ENCODE measurements around the gene KCNH5.

The KCNH5 gene

DNA sequence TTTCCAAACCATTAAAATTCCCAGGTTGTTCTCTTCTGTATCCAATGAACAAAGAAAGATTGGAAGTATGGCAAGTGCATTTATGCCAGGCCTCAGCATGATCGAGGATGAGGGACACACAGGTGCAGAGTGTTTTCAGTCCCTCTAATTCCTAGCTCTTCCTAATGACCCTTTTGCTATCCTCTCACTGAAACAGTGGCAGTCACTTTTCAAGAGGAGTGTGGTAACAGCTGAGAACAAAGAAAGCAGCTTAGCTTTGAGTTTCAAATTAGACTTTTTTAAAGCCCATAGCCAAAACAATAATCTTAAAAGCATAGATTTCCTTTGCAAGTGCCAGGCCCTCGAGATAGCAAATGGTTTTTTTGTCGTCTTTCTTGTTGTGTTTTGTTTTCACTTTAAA lies 110.8 kb downstream of the KCNH5 start:
- Histone ChIP-seq H3K9ac (ENCODE audit: low read length) (no peak overlapping the region), H3K4me3 (ENCODE audit: low read depth in 1 of 2, low read length in 2 of 2) (no peak overlapping the region), H3K9me3 (ENCODE audit: low read length) (no peaks in the 10 kb centered on the region), H3K27me3 (ENCODE audit: control insufficient read depth in 1 of 2, insufficient read depth in 2 of 2, low read length in 2 of 2) (no peaks in the 10 kb centered on the region), H3K36me3 (ENCODE audit: insufficient read depth, low read length) (no peaks in the 10 kb centered on the region), H3K4me1 (ENCODE audit: insufficient read depth, low read length) (no peaks in the 10 kb centered on the region), H3K27ac (ENCODE audit: low read depth, low read length) (no peak overlapping the region)

DNA sequence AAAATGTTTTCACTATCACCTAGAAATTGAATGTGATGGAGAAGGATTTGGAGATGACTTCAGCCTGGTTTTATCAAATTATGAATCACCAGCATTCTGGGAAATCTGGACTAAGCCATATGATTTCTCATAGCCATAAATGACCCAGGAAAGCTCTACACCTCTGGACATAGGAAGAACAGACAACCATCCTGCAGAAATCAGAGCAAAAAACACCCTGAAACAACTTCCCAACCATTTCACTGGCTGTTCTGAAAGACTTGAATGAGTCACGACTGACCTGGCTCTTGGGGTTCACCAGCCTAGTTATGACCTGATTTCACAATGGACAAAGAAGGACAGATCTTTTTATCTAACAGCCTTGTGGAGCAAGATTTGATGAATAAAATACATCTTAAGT lies 123.8 kb downstream of the KCNH5 start:
- Histone ChIP-seq H3K9ac (ENCODE audit: low read length) (no peak overlapping the region), H3K4me1 (ENCODE audit: insufficient read depth, low read length) (no peaks in the 10 kb centered on the region), H3K4me3 (ENCODE audit: low read depth in 1 of 2, low read length in 2 of 2) (no peak overlapping the region), H3K27me3 (ENCODE audit: control insufficient read depth in 1 of 2, insufficient read depth in 2 of 2, low read length in 2 of 2) (no peaks in the 10 kb centered on the region), H3K27ac (ENCODE audit: low read depth, low read length) (no peak overlapping the region), H3K36me3 (ENCODE audit: insufficient read depth, low read length) (no peaks in the 10 kb centered on the region), H3K9me3 (ENCODE audit: low read length) (no peaks in the 10 kb centered on the region)

DNA sequence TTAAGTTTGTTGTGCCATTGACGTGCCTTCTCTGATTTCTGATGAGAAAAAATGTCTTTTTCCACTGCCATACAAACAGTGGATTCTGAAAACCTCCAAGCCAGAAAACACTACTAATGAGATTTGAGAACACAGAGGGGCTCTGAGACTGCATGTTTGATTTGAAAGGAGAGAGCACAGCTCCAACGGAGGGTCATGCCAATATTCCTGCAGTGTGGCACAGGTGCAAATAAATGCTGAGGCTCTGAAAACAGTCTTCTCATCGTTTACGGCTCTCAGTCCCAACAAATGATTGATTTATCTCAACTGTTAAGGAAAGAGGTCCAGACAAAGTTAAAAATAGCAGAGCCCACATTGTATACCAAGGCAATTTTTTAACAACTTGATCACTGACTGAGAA lies 128.7 kb downstream of the KCNH5 start:
- Histone ChIP-seq H3K9ac (ENCODE audit: low read length) (no peak overlapping the region), H3K27ac (ENCODE audit: low read depth, low read length) (no peak overlapping the region), H3K36me3 (ENCODE audit: insufficient read depth, low read length) (no peaks in the 10 kb centered on the region), H3K4me3 (ENCODE audit: low read depth in 1 of 2, low read length in 2 of 2) (no peak overlapping the region), H3K9me3 (ENCODE audit: low read length) (no peaks in the 10 kb centered on the region), H3K4me1 (ENCODE audit: insufficient read depth, low read length) (no peaks in the 10 kb centered on the region), H3K27me3 (ENCODE audit: control insufficient read depth in 1 of 2, insufficient read depth in 2 of 2, low read length in 2 of 2) (no peaks in the 10 kb centered on the region)

DNA sequence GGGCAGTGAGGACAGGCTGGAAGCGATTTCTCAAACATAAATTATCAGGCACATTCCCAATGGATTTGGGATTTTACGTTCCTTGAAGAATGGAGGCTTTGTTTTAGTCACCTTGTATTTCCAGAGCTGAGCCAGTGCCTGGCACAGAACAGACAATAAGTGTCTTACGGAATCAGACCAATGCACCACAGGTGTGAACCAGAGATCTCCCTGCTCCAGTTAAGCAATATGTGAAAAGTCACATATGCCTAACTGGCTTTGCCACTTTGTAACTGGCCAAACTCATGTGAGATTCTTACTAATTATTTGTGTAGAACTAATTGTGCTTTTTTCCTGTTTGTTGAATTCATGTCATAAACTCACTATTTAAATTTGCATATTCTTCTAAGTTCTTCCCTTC lies 130.4 kb downstream of the KCNH5 start:
- H3K4me3 ChIP-seq (ENCODE audit: low read depth in 1 of 2, low read length in 2 of 2): no peak overlapping the region
- H3K36me3 ChIP-seq (ENCODE audit: insufficient read depth, low read length): no peaks in the 10 kb centered on the region
- H3K9ac ChIP-seq (ENCODE audit: low read length): no peak overlapping the region
- no peak overlapping the region for H3K27ac ChIP-seq (ENCODE audit: low read depth, low read length)
- H3K9me3 ChIP-seq (ENCODE audit: low read length): no peaks in the 10 kb centered on the region
- H3K4me1 ChIP-seq (ENCODE audit: insufficient read depth, low read length): no peaks in the 10 kb centered on the region
- H3K27me3 ChIP-seq (ENCODE audit: control insufficient read depth in 1 of 2, insufficient read depth in 2 of 2, low read length in 2 of 2): no peaks in the 10 kb centered on the region

DNA sequence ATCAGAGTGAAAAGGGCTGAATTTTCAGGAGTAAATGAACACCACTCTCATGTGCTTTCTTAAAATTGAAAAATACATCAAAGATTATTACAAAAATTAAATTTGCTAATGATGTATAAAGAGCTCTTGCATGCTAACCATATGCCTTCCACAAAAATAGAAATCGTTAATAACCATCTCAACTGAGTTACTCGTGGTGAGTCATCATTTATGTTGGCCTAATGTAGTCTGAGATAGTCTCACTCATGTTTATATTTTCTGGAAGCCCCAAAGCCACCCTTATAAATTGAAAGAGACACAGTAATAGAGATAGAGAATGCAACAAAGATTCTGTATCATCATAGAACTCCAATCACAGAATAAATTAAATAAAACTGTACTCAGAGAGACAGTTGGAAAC lies 131.2 kb downstream of the KCNH5 start:
- Histone ChIP-seq H3K9ac (ENCODE audit: low read length) (no peak overlapping the region), H3K4me1 (ENCODE audit: insufficient read depth, low read length) (no peaks in the 10 kb centered on the region), H3K27ac (ENCODE audit: low read depth, low read length) (no peak overlapping the region), H3K4me3 (ENCODE audit: low read depth in 1 of 2, low read length in 2 of 2) (no peak overlapping the region), H3K9me3 (ENCODE audit: low read length) (no peaks in the 10 kb centered on the region), H3K36me3 (ENCODE audit: insufficient read depth, low read length) (no peaks in the 10 kb centered on the region), H3K27me3 (ENCODE audit: control insufficient read depth in 1 of 2, insufficient read depth in 2 of 2, low read length in 2 of 2) (no peaks in the 10 kb centered on the region)

DNA sequence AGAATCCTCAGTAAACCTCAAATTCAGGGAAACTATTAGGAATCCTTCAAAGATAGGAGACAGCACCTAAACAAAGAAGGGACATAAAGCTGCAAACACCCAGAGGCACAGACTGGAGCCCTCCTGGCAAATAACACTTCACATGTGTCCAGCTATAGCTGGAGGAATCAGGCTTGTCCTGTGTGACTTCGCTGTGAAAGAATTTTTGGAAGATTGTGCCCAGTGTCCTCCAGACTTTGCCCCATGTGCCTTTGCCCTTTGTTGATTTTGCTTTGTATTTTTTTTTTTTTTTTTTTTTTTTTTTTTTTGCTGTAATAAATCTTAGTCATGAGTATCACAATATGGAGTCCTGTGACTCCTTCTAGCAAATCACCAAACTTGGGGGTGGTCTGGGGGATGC lies 136.8 kb downstream of the KCNH5 start:
- Histone ChIP-seq H3K36me3 (ENCODE audit: insufficient read depth, low read length) (no peaks in the 10 kb centered on the region), H3K9ac (ENCODE audit: low read length) (no peak overlapping the region), H3K27ac (ENCODE audit: low read depth, low read length) (no peak overlapping the region), H3K4me1 (ENCODE audit: insufficient read depth, low read length) (no peaks in the 10 kb centered on the region), H3K9me3 (ENCODE audit: low read length) (no peaks in the 10 kb centered on the region), H3K4me3 (ENCODE audit: low read depth in 1 of 2, low read length in 2 of 2) (no peak overlapping the region), H3K27me3 (ENCODE audit: control insufficient read depth in 1 of 2, insufficient read depth in 2 of 2, low read length in 2 of 2) (no peaks in the 10 kb centered on the region)

DNA sequence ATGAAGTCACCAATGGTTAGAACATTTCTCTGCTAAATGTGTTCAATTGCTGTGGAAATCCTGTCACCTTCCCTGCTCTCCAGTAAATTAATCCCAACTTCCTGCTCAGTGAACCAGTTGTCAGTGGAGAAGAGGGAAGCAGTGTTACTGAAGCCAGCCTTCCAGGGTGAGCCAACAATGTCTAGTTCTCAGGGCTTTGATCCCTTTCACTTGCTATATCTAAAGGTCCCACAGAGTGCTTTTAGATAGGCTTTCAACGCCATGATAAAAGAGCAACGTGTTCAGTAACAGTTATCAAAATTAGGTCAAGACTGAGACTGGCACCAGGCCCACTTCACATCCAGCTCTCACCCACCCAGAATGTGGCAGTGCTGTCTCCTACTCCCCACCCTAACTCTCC lies 139.7 kb downstream of the KCNH5 start:
- Histone ChIP-seq H3K4me3 (ENCODE audit: low read depth in 1 of 2, low read length in 2 of 2) (no peak overlapping the region), H3K36me3 (ENCODE audit: insufficient read depth, low read length) (no peaks in the 10 kb centered on the region), H3K27ac (ENCODE audit: low read depth, low read length) (no peak overlapping the region), H3K27me3 (ENCODE audit: control insufficient read depth in 1 of 2, insufficient read depth in 2 of 2, low read length in 2 of 2) (no peaks in the 10 kb centered on the region), H3K9me3 (ENCODE audit: low read length) (no peaks in the 10 kb centered on the region), H3K4me1 (ENCODE audit: insufficient read depth, low read length) (no peaks in the 10 kb centered on the region), H3K9ac (ENCODE audit: low read length) (no peak overlapping the region)

DNA sequence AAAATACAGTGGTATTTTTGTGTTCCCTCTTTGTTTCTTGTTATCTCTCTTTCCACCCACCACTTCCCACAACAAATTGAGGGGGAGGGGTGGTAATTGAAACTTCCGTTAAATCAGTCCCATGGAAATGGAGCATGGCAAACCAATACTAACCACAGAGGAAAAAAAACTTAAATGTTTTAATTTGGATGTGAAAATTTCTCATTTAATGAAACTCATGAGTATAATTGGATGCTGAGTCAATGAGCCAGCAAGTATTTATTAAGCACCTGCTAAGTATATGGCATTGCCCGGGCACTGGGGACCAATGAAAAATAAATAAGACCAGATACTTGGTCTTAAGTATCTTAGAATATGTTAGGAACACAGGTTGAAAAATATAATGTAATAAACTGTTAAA lies 147.5 kb downstream of the KCNH5 start:
- H3K9ac ChIP-seq (ENCODE audit: low read length): no peak overlapping the region
- no peak overlapping the region for H3K27ac ChIP-seq (ENCODE audit: low read depth, low read length)
- H3K4me3 ChIP-seq (ENCODE audit: low read depth in 1 of 2, low read length in 2 of 2): no peak overlapping the region
- H3K4me1 ChIP-seq (ENCODE audit: insufficient read depth, low read length): no peaks in the 10 kb centered on the region
- no peaks in the 10 kb centered on the region for H3K27me3 ChIP-seq (ENCODE audit: control insufficient read depth in 1 of 2, insufficient read depth in 2 of 2, low read length in 2 of 2)
- H3K9me3 ChIP-seq (ENCODE audit: low read length): no peaks in the 10 kb centered on the region
- no peaks in the 10 kb centered on the region for H3K36me3 ChIP-seq (ENCODE audit: insufficient read depth, low read length)

DNA sequence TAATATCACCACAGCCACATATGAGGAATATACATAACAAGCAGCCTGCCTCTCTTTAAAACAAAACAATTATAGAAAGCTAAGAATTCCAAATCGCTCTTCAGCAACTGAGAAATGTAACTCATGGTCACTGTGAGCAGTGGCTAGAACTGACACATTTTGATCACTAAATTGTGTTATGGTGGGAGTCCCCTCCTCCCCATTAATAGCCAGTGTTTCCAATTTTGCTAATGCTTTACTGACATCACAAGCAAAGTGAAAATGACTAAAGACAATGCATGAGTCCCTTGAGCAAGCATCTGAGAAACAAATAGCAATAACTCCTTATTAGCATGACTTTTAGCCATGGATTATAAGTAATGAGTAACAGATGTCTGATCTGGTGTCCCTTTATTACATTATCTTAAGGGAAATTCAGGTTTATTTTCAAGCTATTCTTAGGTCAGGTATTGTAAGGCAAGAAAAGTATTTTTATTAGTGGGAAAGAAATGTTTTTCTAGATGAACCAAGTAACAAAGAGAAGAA lies 148.3 kb downstream of the KCNH5 start:
- H3K4me1 ChIP-seq (ENCODE audit: insufficient read depth, low read length): no peaks in the 10 kb centered on the region
- no peaks in the 10 kb centered on the region for H3K36me3 ChIP-seq (ENCODE audit: insufficient read depth, low read length)
- no peak overlapping the region for H3K27ac ChIP-seq (ENCODE audit: low read depth, low read length)
- no peak overlapping the region for H3K4me3 ChIP-seq (ENCODE audit: low read depth in 1 of 2, low read length in 2 of 2)
- H3K27me3 ChIP-seq (ENCODE audit: control insufficient read depth in 1 of 2, insufficient read depth in 2 of 2, low read length in 2 of 2): no peaks in the 10 kb centered on the region
- H3K9me3 ChIP-seq (ENCODE audit: low read length): no peaks in the 10 kb centered on the region
- H3K9ac ChIP-seq (ENCODE audit: low read length): no peak overlapping the region

DNA sequence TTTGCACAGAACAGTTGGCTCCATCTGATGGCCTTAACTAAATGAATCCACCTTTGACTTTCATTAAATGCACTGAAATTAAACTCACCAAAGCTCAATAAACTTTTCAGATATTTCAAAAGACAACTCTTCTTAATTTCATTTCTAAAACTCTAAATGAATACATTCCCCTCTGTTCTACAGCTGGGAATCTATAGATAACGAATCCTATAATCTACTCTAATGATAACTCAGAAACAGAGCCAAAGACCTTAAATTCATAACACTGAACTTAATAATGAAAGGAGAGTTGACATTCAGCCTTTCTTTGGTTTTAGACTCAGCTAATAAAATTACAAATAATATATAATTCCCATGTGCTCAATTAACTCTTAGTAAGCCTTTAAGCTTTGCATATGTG lies 150.5 kb downstream of the KCNH5 start:
- no peak overlapping the region for H3K9ac ChIP-seq (ENCODE audit: low read length)
- no peaks in the 10 kb centered on the region for H3K27me3 ChIP-seq (ENCODE audit: control insufficient read depth in 1 of 2, insufficient read depth in 2 of 2, low read length in 2 of 2)
- H3K27ac ChIP-seq (ENCODE audit: low read depth, low read length): no peak overlapping the region
- no peaks in the 10 kb centered on the region for H3K36me3 ChIP-seq (ENCODE audit: insufficient read depth, low read length)
- H3K9me3 ChIP-seq (ENCODE audit: low read length): no peaks in the 10 kb centered on the region
- no peak overlapping the region for H3K4me3 ChIP-seq (ENCODE audit: low read depth in 1 of 2, low read length in 2 of 2)
- no peaks in the 10 kb centered on the region for H3K4me1 ChIP-seq (ENCODE audit: insufficient read depth, low read length)

DNA sequence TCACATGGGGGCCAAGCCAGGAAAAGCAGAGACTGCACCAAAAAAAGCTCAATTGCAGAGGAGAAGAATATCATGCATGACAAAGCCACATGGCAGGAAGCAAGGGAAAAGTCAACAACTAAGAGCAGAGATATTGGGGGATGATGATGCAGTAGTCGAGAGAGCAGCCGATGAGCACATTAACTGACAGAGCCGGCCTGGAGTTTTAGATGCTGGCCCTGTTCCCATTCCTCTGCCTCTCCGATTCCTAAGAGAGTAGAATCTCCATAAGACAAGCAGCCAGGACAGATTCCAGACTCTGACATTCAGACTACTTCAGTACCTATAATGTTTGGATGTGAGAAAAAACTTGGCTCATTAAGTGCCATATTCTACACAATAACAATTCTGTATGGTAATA lies 155.9 kb downstream of the KCNH5 start:
- Histone ChIP-seq H3K27ac (ENCODE audit: low read depth, low read length) (no peak overlapping the region), H3K4me1 (ENCODE audit: insufficient read depth, low read length) (no peaks in the 10 kb centered on the region)

DNA sequence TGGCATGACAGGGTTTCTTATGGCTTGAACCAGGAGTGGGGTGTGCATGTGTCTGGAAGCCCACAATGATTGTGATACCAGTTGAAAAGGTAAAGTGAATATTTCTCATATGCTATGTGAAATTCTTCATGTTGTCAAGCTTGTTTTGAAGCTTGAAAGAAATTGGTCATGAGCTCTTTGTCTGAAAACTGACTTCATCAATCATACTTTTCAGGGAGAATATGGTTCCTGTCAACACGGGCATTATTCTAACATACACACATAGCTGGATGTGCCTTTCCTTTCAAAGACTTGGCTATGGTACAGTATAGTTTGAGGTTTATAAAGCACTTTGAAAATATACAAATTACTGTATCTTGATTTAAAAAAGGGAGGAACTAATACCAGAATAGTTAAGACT lies 158.8 kb downstream of the KCNH5 start:
- Histone ChIP-seq H3K4me1 (ENCODE audit: insufficient read depth, low read length) (no peaks in the 10 kb centered on the region), H3K27ac (ENCODE audit: low read depth, low read length) (no peak overlapping the region), H3K36me3 (ENCODE audit: insufficient read depth, low read length) (no peaks in the 10 kb centered on the region), H3K4me3 (ENCODE audit: low read depth in 1 of 2, low read length in 2 of 2) (no peak overlapping the region), H3K9ac (ENCODE audit: low read length) (no peak overlapping the region), H3K9me3 (ENCODE audit: low read length) (no peaks in the 10 kb centered on the region), H3K27me3 (ENCODE audit: control insufficient read depth in 1 of 2, insufficient read depth in 2 of 2, low read length in 2 of 2) (no peaks in the 10 kb centered on the region)

More for the DNA sequence above, 155.9 kb downstream of the KCNH5 start:
- Histone ChIP-seq H3K9ac (ENCODE audit: low read length) (no peak overlapping the region), H3K27me3 (ENCODE audit: control insufficient read depth in 1 of 2, insufficient read depth in 2 of 2, low read length in 2 of 2) (no peaks in the 10 kb centered on the region), H3K9me3 (ENCODE audit: low read length) (no peaks in the 10 kb centered on the region), H3K4me3 (ENCODE audit: low read depth in 1 of 2, low read length in 2 of 2) (no peak overlapping the region), H3K36me3 (ENCODE audit: insufficient read depth, low read length) (no peaks in the 10 kb centered on the region)
